GM23338 (cell line): ENCODE data around the gene PHRF1. TPM values are rescaled to one million over a fixed set of nuclear protein-coding genes. Genes with fewer than 3 reads are reported as not detected.

Source experiments
- ATAC-seq: fragments of 200-7000 bp; cut with Tn5 transposase; 3 replicates; pipeline ENCODE4 v1.9.1; 2020
- DNase-seq: peaks from one replicate; pipeline ENCODE4 v3.0.0-alpha.2; 2015; ENCODE audit warnings: low spot score
- H2AFZ ChIP-seq: fragments of 200-600 bp; sonication (generic); 2 replicates; pipeline ENCODE4 v1.8.0; 2016; ENCODE audit warnings: antibody characterized with exemption, mild to moderate bottlenecking, moderate library complexity
- H3F3A ChIP-seq: fragments of 200-600 bp; sonication (generic); replicated peaks from 2 replicates; pipeline ENCODE4 v1.8.0; 2017; ENCODE audit warnings: antibody characterized with exemption, mixed run types, low read depth
- H3K27ac ChIP-seq: fragments of 200-600 bp; sonication (generic); 2 replicates; pipeline ENCODE4 v1.6.1; 2016; ENCODE audit warnings: low read depth
- H3K27me3 ChIP-seq: fragments of 200-600 bp; sonication (generic); 2 replicates; pipeline ENCODE4 v1.8.0; 2016; ENCODE audit warnings: mild to moderate bottlenecking, mixed run types, moderate library complexity; ENCODE audit not compliant: insufficient read depth
- H3K36me3 ChIP-seq: fragments of 200-600 bp; sonication (generic); 2 replicates; pipeline ENCODE4 v1.8.0; 2016; ENCODE audit warnings: mild to moderate bottlenecking; ENCODE audit not compliant: insufficient read depth
- H3K4me1 ChIP-seq: fragments of 200-600 bp; sonication (generic); 2 replicates; pipeline ENCODE4 v1.8.0; 2016; ENCODE audit warnings: mild to moderate bottlenecking, moderate library complexity; ENCODE audit not compliant: insufficient read depth
- H3K4me2 ChIP-seq: fragments of 200-600 bp; sonication (generic); 2 replicates; pipeline ENCODE4 v1.7.1; 2017; ENCODE audit warnings: mixed run types
- H3K4me3 ChIP-seq: fragments of 200-600 bp; sonication (generic); 2 replicates; pipeline ENCODE4 v1.6.1; 2016; ENCODE audit warnings: mixed run types
- H3K79me2 ChIP-seq: fragments of 200-600 bp; sonication (generic); replicated peaks from 2 replicates; pipeline ENCODE4 v1.8.0; 2017; ENCODE audit warnings: mild to moderate bottlenecking; ENCODE audit not compliant: insufficient read depth
- H3K9me2 ChIP-seq: fragments of 200-600 bp; sonication (generic); 2 replicates; pipeline ENCODE4 v1.8.0; 2017; ENCODE audit not compliant: insufficient read depth
- H4K20me1 ChIP-seq: fragments of 200-600 bp; sonication (generic); replicated peaks from 2 replicates; pipeline ENCODE4 v1.8.0; 2017; ENCODE audit warnings: mild to moderate bottlenecking; ENCODE audit not compliant: insufficient read depth
- H3K27ac Mint-ChIP-seq: 2 replicates; pipeline ENCODE4 v1.8.0; 2020; ENCODE audit warnings: inconsistent platforms, mild to moderate bottlenecking, moderate library complexity, mixed read lengths
- H3K27me3 Mint-ChIP-seq: 3 replicates; pipeline ENCODE4 v1.8.0; 2022; ENCODE audit warnings: low read depth, mild to moderate bottlenecking, moderate library complexity, mixed read lengths, inconsistent platforms; ENCODE audit not compliant: insufficient read depth, poor library complexity
- H3K36me3 Mint-ChIP-seq: 3 replicates; pipeline ENCODE4 v1.8.0; 2021; ENCODE audit warnings: low read depth, mild to moderate bottlenecking, inconsistent platforms, moderate library complexity, mixed read lengths
- H3K4me1 Mint-ChIP-seq: 3 replicates; pipeline ENCODE4 v1.8.0; 2020; ENCODE audit warnings: mild to moderate bottlenecking, inconsistent platforms, mixed read lengths
- H3K4me3 Mint-ChIP-seq: 3 replicates; pipeline ENCODE4 v1.8.0; 2021; ENCODE audit warnings: moderate library complexity, mild to moderate bottlenecking, inconsistent platforms, mixed read lengths
- H3K9me3 Mint-ChIP-seq: 3 replicates; pipeline ENCODE4 v1.8.0; 2020; ENCODE audit warnings: moderate library complexity, mild to moderate bottlenecking, inconsistent platforms, mixed read lengths
- CREB1 ChIP-seq: fragments of 250-450 bp; sonication (Bioruptor Pico); IDR thresholded peaks from 2 replicates; pipeline ENCODE4 v1.5.0; 2020; ENCODE audit warnings: low read depth, mild to moderate bottlenecking, moderate library complexity
- CTCF ChIP-seq, 2 experiments: fragments of 200-600 bp in 1 of 2; sonication (generic) in 1 of 2; conservative IDR thresholded peaks; 2 replicates each; pipeline versions ENCODE4 v1.5.1 to v1.6.1; 2016 to 2017; ENCODE audit warnings: antibody characterized with exemption in 2 of 2, low read depth in 2 of 2, mild to moderate bottlenecking in 2 of 2, moderate library complexity in 1 of 2
- ETS1 ChIP-seq: IDR thresholded peaks from 2 replicates; pipeline ENCODE4 v1.6.1; 2016; ENCODE audit warnings: antibody characterized with exemption
- EZH2 ChIP-seq: fragments of 200-600 bp; sonication (generic); IDR thresholded peaks from one replicate; pipeline ENCODE4 v1.8.0; 2017; ENCODE audit warnings: antibody characterized with exemption, mild to moderate bottlenecking, low read depth; ENCODE audit not compliant: unreplicated experiment
- EZH2phosphoT487 ChIP-seq: fragments of 200-600 bp; sonication (generic); IDR thresholded peaks from one replicate; pipeline ENCODE4 v1.8.1; 2018; ENCODE audit warnings: antibody characterized with exemption; ENCODE audit not compliant: unreplicated experiment
- JUNB ChIP-seq: IDR thresholded peaks from one replicate; pipeline ENCODE4 v1.6.1; 2016; ENCODE audit warnings: antibody characterized with exemption; ENCODE audit not compliant: unreplicated experiment
- NANOG ChIP-seq: IDR thresholded peaks from 2 replicates; pipeline ENCODE4 v1.6.1; 2016; ENCODE audit warnings: antibody characterized with exemption, borderline replicate concordance
- POLR2AphosphoS5 ChIP-seq: IDR thresholded peaks from 2 replicates; pipeline ENCODE4 v1.6.1; 2016; ENCODE audit warnings: antibody characterized with exemption, low read depth
- REST ChIP-seq: IDR thresholded peaks from one replicate; pipeline ENCODE4 v1.6.1; 2018; ENCODE audit warnings: antibody characterized with exemption; ENCODE audit not compliant: unreplicated experiment
- STAT1 ChIP-seq: IDR thresholded peaks from one replicate; pipeline ENCODE4 v1.6.1; 2016; ENCODE audit warnings: antibody characterized with exemption; ENCODE audit not compliant: unreplicated experiment
- ZNF114 ChIP-seq: fragments of 250-450 bp; sonication (Bioruptor Pico); IDR thresholded peaks from 2 replicates; pipeline ENCODE4 v1.5.0; 2020; ENCODE audit warnings: mild to moderate bottlenecking, moderate library complexity
- ZNF331 ChIP-seq: fragments of 250-450 bp; sonication (Bioruptor Pico); IDR thresholded peaks from 2 replicates; pipeline ENCODE4 v1.5.0; 2020; ENCODE audit warnings: low read depth, mild to moderate bottlenecking, moderate library complexity
- ZNF462 ChIP-seq: fragments of 250-450 bp; sonication (Bioruptor Pico); IDR thresholded peaks from 2 replicates; pipeline ENCODE4 v1.5.0; 2020; ENCODE audit warnings: mild to moderate bottlenecking, moderate library complexity
- polyA plus RNA-seq: library from polyadenylated mRNA; unstranded; fragments of >200 nt; fragmentation: Nextera tagmentation; extraction: Ambion mirVana; gene quantifications from 2 replicates; pipeline ENCODE4 v1.2.1, GENCODE V29; 2016
- total RNA-seq: library from RNA; depleted of rRNA; stranded (reverse); fragments of >200 nt; shearing (Covaris generic); gene quantifications from 2 replicates; pipeline ENCODE4 v1.2.3, GENCODE V29; 2014

The PHRF1 gene
- total and polyA plus RNA-seq, 2 experiments from 2014 or later, result 11.0 to 45.9 TPM

- DNase-seq, result no peak
- Histone ChIP-seq H3K36me3 (no peaks in the 10 kb centered on the region), H3K79me2 (no peaks in the 10 kb centered on the region), H2AFZ (no peak overlapping the region), H4K20me1 (0 out of 2 replicates have a peak, but pooled peaks cover 3% of the 10 kb centered on the region), H3K4me3 (no peak overlapping the region), H3K4me2 (no peak overlapping the region), H3K27me3 (no peaks in the 10 kb centered on the region), H3K27ac (no peak overlapping the region), H3K9me2 (no peaks in the 10 kb centered on the region), H3K4me1 (peaks cover 11% of the 10 kb centered on the region; the same call in 1 of the 2 replicates), H3F3A (peaks cover 11% of the 10 kb centered on the region)
- Mint-ChIP-seq H3K27me3 (peaks cover 14% of the 10 kb centered on the region), H3K4me3 (no peak overlapping the region), H3K27ac (no peak overlapping the region), H3K36me3 (no peaks in the 10 kb centered on the region), H3K4me1 (no peaks in the 10 kb centered on the region; the same call in 2 of the 3 replicates), H3K9me3 (no peaks in the 10 kb centered on the region)
- TF ChIP-seq POLR2AphosphoS5, result no peak
- TF ChIP-seq REST, result no peak
- TF ChIP-seq EZH2phosphoT487, result no peak
- no peak for TF ChIP-seq ZNF462 (CRISPR knock-in tag)
- TF ChIP-seq JUNB, result no peak
- TF ChIP-seq STAT1, result no peak
- no peak for TF ChIP-seq EZH2
- no peak for TF ChIP-seq CTCF (conservative IDR thresholded peaks at IDR 0.05; ENCODE audit: low read depth in 2 of 2)
- TF ChIP-seq NANOG, result no peak
- TF ChIP-seq ZNF331 (CRISPR knock-in tag), result no peak
- no peak for TF ChIP-seq ZNF114 (CRISPR knock-in tag)
- TF ChIP-seq CREB1 (CRISPR knock-in tag), result no peak
- TF ChIP-seq ETS1, result no peak
- no peak for ATAC-seq
Observed at GRCh38 chr11:618856-619627, 42.8 kb downstream of the PHRF1 start.
